ENCODE measurements around the gene DYSF.

DYSF gene

GRCh38 chr2:71605781-71606241, 152.4 kb downstream of the DYSF start:
- no peak overlapping the region for H3K4me3 Mint-ChIP-seq
- peaks cover 43% of the 10 kb centered on the region for H3K4me1 Mint-ChIP-seq
- DNase-seq: peak; percentile 1
- H3K27ac Mint-ChIP-seq: no peak overlapping the region
- H3K9me3 Mint-ChIP-seq: no peaks in the 10 kb centered on the region
- peaks cover 37% of the 10 kb centered on the region for H3K27me3 Mint-ChIP-seq (ENCODE audit: low read depth, poor library complexity)
- no peak for TF ChIP-seq CTCF (IDR thresholded peaks at IDR 0.05)
- no peaks in the 10 kb centered on the region for H3K36me3 Mint-ChIP-seq (ENCODE audit: low read depth)

GRCh38 chr2:71606244-71606643, 152.9 kb downstream of the DYSF start:
- H3K4me1 Mint-ChIP-seq: peaks cover 40% of the 10 kb centered on the region
- DNase-seq: no peak

GRCh38 chr2:71607151-71607889, 154.0 kb downstream of the DYSF start:
- Mint-ChIP-seq H3K9me3 (no peaks in the 10 kb centered on the region), H3K27me3 (ENCODE audit: low read depth, poor library complexity) (peaks cover 32% of the 10 kb centered on the region), H3K4me1 (peaks cover 40% of the 10 kb centered on the region), H3K36me3 (ENCODE audit: low read depth) (no peaks in the 10 kb centered on the region), H3K4me3 (no peak overlapping the region), H3K27ac (no peak overlapping the region)
- no peak for DNase-seq
- TF ChIP-seq CTCF (IDR thresholded peaks at IDR 0.05): no peak

More at GRCh38 chr2:71606244-71606643, 152.9 kb downstream of the DYSF start:
- no peak for TF ChIP-seq CTCF (IDR thresholded peaks at IDR 0.05)
- Mint-ChIP-seq H3K27ac (no peak overlapping the region), H3K27me3 (ENCODE audit: low read depth, poor library complexity) (peaks cover 35% of the 10 kb centered on the region), H3K9me3 (no peaks in the 10 kb centered on the region), H3K36me3 (ENCODE audit: low read depth) (no peaks in the 10 kb centered on the region), H3K4me3 (no peak overlapping the region)

GRCh38 chr2:71608034-71608433, 154.7 kb downstream of the DYSF start:
- no peak overlapping the region for H3K4me3 Mint-ChIP-seq
- DNase-seq: no peak
- no peak for TF ChIP-seq CTCF (IDR thresholded peaks at IDR 0.05)
- peaks cover 31% of the 10 kb centered on the region for H3K27me3 Mint-ChIP-seq (ENCODE audit: low read depth, poor library complexity)
- no peaks in the 10 kb centered on the region for H3K36me3 Mint-ChIP-seq (ENCODE audit: low read depth)
- no peak overlapping the region for H3K27ac Mint-ChIP-seq
- H3K4me1 Mint-ChIP-seq: peaks cover 39% of the 10 kb centered on the region
- no peaks in the 10 kb centered on the region for H3K9me3 Mint-ChIP-seq

- H3K27me3 Mint-ChIP-seq (ENCODE audit: low read depth, poor library complexity): peaks cover 28% of the 10 kb centered on the region
- no peaks in the 10 kb centered on the region for H3K9me3 Mint-ChIP-seq
- no peaks in the 10 kb centered on the region for H3K36me3 Mint-ChIP-seq (ENCODE audit: low read depth)
- peaks cover 34% of the 10 kb centered on the region for H3K4me1 Mint-ChIP-seq
- no peak for DNase-seq
- TF ChIP-seq CTCF (IDR thresholded peaks at IDR 0.05): no peak
- H3K4me3 Mint-ChIP-seq: no peak overlapping the region
- no peak overlapping the region for H3K27ac Mint-ChIP-seq
Measured at GRCh38 chr2:71608441-71608840, 155.1 kb downstream of the DYSF start.

- H3K4me1 Mint-ChIP-seq: peaks cover 31% of the 10 kb centered on the region
- TF ChIP-seq CTCF (IDR thresholded peaks at IDR 0.05): no peak
- H3K36me3 Mint-ChIP-seq (ENCODE audit: low read depth): no peaks in the 10 kb centered on the region
- H3K9me3 Mint-ChIP-seq: no peaks in the 10 kb centered on the region
- no peak overlapping the region for H3K4me3 Mint-ChIP-seq
- H3K27ac Mint-ChIP-seq: no peak overlapping the region
- DNase-seq: no peak
- peaks cover 28% of the 10 kb centered on the region for H3K27me3 Mint-ChIP-seq (ENCODE audit: low read depth, poor library complexity)
Measured at GRCh38 chr2:71609029-71609428, 155.7 kb downstream of the DYSF start.
